ENCODE measurements around the gene EDA.
A peak's percentile ranks its signal among the peaks of the same experiment; 100 is the strongest.
"Not testable (repeated sequence)": the region's sequence is repeated elsewhere in the genome, so short reads cannot be mapped to it uniquely, and the experiment has no call there.

EDA gene

DNA sequence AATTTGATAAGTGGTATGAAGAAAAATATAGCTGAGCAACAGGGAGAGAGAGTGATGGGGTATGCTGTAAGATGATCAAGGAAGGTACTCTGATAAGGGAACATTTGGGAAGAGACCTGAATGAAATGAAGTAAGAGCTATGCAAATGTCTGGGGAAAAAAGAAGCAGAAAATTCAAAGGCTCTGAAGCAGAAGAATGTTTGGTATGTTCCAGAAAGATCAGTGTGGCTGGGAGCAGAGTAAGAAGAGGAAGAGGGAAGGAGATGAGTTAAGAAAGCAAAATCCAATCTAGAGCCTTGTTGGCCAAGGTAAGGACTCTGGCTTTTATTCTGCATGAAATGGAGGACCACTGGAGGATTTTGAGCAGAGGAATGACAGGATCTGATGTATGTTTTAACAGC, 343.8 kb downstream of the EDA start:
- no peak for DNase-seq (ENCODE audit: low spot score)

DNA sequence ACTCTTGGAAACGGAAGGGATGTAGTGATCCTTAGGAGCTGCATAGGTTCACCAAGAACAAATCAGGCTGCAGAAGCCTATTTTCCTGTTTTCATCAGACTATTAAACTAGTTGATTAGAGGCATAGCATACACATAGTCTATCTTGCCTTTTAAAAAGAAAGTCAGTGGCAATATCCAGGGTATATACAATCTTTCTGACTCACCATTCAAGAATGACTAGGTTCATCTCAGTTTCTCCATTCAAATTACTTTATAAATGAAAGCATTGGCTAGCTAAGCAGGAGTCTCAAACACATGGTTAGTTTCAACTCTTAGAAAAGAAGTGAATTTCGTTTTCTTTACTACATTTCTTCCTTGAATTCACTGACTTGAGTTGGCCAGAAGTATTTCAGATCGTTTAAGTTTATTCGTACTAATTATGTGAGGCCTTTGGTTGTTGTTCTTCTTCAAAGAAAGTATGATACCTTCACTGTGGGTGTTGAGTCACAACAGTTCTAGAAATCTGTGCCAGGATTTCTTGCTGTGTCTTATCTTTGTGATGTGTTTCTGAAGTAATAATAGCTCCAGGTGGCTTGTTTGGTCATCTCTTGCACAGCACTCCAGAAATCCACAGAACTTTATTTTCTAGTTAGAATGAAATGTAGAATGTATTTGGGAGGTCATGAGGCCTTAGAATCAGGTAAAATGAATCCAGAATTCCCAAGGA, 345.6 kb downstream of the EDA start:
- no peak for DNase-seq (ENCODE audit: low spot score)

DNA sequence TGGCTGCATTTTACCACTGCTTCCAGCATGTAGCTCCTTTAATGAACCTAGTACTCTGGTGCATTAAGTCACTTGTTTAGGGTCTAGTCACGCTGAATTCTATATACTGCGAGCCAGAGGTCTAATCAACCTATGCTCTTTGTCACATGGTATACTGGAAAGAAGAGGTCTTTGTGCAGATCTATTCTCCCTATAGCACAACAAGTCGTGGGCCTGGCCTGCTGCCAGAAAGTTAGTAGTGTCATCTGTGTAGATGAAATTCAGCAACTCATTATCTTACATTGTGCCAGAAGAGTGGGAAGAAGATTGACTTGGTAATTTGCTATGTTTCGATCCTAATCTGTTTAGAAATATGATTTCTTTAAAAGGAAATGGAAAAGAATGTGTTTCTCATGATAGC, 353.0 kb downstream of the EDA start:
- no peak for DNase-seq (ENCODE audit: low spot score)

DNA sequence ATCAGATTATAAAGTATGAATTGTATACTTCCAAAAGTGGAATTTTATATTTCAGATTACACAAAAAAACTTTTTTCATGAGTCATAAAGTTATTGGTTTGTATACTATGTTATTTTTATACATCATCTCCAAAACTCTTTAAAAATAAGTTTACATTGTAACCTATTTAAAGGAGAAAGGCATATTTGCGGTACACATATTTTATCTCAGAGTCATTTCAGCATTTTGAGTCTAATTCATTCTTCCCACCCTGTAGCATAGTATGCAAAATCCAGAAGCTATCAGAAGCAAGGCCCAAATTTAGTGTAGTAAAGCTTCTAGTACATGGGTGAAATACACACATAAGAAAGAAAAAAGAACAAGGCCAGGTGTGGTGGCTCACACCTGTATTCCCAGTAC, 353.5 kb downstream of the EDA start:
- DNase-seq (ENCODE audit: low spot score), result no peak

DNA sequence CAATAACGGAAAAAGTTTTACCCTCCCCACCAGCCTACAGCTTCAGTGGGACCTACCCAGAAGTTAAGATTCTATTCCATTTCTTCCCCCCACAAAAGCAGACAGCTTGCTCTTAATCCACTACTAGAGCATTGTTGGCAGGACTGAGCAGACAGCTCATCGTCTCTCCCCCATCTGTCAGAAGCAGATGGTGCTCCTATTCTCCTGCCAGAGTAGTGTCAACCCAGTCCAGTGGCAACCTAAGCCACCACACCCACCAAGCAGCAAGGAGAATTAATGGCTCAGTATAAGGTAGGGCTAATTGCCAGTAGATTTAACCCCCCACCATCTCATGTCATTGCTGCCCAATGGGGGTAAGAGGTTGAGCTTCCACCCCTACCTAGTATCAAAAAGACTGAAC, 371.8 kb downstream of the EDA start:
- DNase-seq (ENCODE audit: low spot score), result no peak

DNA sequence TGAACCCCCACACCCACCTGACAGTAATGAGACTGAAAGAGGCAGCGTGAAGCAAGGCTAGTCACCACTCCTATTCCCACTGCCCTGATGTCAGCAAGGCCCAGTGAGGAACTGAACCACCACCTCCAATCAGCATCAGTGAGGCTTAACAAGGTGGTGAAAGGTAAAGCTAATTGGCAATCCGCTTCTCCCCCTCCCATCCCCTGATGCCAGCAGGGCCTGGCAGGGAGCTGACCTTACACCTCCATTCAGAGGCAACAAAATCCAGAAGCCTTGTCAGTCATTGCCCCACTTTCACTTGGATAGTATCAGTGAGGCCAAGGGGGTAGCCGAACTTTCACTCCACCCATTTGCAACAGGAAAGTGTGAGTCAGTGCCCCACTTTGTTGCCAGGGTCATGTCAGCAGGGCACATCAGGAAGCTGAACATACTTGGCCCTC, 373.1 kb downstream of the EDA start:
- DNase-seq (ENCODE audit: low spot score), result peak; percentile 0

DNA sequence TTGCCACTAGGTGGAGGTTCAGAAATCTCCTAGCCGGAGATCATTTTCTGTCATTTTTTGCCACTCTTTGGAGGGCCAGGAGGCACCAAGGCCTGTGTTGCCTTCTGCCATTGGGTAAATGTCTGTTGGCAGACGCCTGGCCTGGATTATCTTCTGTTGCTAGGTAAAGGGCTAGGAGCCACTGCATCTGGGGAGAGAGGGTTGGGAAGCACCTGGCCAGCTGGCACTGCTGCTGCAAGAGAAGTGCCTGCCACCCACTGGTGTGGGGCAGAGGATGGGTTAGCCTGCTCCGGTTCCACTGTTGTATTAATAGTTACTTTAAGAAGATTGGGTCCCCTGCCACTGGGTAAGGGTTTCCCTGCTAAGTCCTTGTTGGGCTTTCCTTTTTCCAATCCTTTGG, 375.8 kb downstream of the EDA start:
- no peak for DNase-seq (ENCODE audit: low spot score)

DNA sequence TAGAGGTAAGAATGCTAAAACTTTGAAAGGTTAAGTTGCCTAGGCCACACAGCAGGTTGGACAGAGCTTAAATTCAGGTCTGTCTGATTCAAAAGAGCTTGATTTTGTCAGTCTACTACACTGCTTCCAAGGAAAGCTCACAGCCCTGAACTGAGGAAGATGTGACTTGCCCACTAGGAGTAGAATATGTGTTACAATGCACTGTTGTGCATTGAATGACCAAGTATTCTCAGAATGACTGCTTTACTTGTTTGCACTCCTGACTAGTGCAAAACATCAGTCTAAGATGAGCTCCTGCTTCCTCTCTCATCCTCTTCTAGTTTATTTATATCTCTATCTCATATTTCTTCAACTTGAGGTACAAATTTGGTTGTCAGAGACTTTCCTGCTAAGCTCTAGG, 377.6 kb downstream of the EDA start:
- no peak for DNase-seq (ENCODE audit: low spot score)

DNA sequence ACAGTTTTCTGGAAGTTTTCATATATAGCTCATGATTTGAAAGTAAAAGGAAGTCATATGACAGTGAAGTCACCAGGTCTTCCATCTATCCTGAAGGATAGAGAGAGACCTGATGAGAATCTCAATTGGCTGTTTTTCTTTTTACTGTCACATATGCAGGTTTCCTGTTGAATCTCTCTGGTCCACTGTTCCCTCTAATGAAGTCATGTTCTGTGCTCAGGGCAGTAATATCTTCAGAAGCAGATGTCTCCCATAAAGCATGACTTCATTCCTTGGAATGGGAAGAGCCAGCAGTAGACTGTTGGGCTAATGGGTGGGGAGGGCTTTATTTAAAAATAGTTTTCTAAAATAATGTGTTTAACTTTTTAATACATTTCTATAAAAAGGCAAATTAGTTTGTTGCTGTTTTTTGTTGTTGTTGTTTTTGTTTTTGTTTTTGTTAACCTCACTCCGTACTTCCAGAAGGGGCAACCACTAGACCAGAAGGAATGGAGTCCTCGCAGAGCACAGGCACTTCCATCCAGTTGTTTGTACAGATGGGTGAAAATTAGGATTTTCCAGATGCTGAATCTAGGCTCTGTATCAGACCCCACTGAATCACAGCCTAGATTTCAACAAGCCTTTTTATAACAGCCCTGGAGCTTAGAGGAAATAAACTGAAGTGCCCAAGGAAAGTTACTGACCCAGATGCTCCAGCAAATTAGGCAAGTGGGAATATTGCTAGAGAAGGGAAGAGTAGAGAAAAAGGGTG, 379.6 kb downstream of the EDA start:
- no peak for DNase-seq (ENCODE audit: low spot score)

DNA sequence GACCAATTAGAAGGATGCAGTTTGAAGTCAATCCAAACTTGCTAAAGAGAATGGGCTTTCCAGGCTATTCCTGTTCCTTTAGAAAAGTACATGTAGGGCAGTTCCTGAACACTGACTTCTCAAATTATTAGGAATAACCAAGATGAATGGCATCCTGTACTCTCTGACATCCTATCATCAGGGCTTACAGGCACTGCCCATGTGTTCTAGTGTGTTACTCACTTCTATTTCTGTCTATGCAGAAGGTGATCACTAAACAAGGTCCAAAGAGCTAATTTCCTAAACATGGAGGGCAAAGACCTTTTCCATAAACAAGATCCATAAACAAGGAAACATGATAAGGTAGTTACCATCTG, 380.2 kb downstream of the EDA start:
- no peak for DNase-seq (ENCODE audit: low spot score)

DNA sequence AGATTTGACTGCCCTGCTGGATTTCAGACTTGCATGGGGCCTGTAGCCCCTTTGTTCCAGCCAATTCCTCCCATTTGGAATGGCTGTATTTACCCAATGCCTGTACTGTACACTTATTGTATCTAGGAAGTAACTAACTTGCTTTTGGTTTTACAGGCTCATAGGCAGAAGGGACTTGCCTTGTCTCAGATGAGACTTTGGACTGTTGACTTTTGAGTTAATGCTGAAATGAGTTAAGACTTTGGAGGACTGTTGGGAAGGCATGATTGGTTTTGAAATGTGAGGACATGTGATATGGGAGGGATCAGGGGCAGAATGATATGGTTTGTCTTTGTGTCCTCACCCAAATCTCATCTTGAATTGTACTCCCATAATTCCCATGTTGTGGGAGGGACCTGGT, 382.4 kb downstream of the EDA start:
- not testable (repeated sequence) for DNase-seq (ENCODE audit: low spot score)

DNA sequence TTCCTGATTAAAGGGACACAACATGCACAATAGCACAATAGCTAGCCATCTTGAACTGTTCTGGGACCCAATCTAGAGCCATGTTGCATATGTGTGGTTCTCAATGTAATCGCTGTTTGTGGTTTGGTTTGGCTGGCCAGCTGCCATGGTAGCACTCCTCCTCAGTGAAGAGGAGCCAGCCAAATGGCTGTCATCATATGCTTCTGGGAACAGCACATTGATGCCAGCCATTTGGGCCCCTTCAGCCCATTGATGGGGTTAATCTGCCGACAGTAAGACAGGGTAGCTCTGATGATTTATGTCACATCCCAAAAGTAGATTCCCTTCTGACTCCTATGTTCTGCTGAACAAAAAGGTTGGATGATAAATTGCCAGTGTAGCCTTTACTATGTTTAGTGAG, 385.4 kb downstream of the EDA start:
- DNase-seq (ENCODE audit: low spot score), result no peak

DNA sequence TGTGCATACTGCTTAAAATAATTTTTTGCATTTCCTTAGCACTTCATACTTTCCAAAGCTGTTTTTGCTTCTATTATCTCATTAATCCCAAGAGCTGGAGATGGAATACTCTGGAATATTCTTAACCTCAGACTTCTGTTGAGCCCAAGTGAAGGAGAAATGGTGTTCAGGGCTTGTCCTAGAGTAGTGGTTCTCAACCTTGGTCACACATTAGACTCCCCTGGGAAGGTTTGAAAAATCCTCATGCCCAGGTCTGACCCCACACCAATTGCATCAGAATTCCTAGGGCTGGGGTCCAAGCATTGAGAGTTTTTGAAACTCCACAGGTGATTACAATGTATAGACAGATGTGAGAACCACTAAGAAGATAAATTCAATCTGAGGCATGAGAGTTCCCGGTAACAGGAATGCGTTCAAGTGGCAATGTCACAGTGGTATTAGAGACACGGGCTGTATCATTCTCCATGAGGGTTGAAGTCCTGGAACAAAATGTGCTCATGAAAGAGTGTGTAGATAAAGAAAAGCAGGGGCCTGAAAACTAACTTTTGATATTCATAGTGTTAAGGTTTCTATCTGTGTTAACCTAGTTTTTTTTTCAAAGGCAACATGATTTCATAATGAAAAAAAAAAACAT, 385.9 kb downstream of the EDA start:
- no peak for DNase-seq (ENCODE audit: low spot score)

DNA sequence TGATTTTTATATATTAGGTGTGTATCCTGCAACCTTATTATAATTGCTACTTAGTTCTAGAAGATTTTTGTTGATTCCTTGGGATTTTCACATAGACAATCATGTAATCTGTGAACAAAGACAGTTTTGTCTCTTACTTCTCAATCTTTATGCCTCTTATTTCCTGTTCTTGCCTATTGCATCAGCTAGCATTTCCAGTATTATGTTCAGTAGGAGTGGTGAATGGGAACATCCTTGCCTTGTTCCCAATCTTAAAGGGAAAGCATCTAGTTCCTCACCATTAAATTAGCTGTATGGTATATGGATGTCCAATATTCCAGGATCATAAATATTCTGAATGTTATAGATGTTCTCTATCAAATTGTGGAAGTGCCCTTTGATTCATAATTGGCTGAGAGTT, 392.0 kb downstream of the EDA start:
- no peak for DNase-seq (ENCODE audit: low spot score)

DNA sequence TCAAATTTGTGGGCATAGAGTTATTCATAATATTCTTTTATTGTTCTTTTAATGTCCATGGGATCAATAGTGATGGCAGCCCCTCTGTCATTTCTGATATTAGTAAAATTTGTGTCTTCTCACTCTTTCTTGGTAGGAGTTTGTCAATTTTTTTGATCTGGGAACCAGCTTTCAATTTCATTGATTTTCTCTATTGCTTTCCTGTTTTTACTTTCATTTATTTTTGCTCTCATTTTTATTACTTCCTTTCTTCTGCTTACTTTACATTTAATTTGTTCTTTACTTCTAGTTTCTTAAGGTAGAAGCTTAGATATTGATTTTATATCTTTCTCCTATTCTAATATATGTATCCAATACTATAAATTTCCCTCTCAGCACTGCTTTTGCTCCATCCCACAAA, 393.1 kb downstream of the EDA start:
- DNase-seq (ENCODE audit: low spot score), result no peak

DNA sequence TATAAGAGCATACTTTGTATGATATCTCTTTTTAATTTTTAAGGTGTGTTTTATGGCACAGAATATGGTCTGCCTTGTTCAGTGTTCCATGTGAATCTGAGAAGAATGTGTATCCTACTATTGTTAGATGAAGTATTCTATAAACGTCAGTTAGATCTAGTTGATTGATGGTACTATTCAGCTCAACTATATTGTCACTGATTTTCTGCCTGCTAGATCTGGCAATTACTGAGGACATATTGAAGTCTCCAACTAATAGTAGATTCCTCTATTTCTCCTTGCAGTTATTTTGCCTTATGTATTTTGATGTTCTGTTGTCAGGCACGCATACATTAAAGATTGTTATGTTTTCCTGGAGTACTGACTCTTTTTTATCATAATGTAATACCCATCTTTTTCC, 394.1 kb downstream of the EDA start:
- no peak for DNase-seq (ENCODE audit: low spot score)

DNA sequence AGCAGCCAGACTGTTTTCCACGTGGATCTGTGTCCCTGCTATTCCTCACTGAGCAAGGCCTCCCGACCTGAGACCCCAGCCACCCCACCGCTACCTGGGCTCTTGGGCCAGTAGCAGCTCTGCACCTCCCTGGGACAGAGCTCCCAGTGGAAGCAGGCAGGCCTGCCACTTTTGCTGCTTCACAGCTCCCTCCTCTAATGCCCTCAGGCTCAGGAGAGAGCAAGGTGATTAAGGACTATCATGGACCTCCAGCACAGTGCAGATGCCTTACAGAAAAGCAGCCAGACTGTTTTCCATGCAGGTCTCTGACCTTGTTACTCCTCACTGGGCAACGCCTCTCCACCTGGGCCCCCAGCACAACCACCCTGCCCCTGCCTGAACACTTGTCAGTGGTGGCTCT, 396.8 kb downstream of the EDA start:
- DNase-seq (ENCODE audit: low spot score), result no peak

DNA sequence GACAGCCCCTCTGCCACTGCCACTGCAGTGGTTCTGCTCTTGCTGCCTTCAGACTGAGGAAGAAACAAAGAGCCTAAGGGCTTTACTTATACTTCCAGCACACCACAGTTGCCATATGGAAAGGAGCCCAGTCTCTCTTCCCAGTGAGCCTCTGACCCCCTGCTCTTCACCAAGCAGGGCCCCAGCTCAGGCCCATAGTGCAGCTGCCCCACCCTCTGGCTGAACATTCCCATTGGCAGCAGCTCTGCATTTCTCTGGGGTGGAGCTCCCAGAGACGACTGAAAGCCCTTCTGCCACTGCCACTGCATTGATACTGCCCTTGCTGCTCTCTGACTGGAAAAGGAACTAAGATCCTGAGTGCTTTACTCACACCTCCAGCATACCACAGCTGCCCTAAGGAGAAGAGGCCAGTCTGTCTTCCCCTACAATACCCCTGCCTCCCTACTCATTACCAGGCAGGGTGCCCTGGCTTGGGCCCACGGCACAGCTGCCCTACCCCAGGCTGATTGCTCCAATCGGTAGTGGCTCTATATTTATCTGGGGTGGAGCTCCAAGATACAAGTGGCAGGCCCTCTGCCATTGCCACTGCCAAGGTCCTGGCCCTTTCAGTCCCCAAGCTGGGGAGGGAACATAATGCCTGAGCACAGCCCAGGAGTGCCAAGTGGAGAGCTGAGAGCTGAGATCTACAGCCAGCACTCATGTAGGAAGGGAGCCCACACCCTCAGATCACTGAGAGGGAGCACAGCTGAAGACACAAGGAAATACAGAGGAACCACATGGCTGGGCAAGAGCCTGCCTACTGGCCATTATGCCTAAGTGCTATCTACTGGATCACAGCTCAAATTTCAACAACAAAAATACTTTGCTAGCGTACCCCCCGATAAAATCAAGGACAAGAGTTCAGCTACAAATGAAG, 397.8 kb downstream of the EDA start:
- DNase-seq (ENCODE audit: low spot score), result no peak

DNA sequence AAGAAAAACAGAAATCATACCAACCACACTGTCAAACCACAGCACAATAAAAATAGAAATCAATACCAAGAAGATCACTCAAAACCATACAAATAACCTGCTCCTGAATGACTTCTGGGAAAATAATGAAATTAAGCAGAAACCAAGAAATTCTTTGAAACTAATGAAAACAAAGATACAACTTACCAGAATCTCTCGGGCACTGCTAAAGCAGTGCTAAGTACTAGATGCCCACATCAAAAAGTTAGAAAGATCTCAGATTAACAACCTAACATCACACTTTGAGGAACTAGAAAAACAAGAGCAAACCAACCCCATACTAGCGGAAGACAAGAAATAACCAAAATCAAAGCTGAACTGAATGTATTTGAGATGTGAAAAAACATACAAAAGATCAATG, 400.6 kb downstream of the EDA start:
- peak; percentile 18 for DNase-seq (ENCODE audit: low spot score)

DNA sequence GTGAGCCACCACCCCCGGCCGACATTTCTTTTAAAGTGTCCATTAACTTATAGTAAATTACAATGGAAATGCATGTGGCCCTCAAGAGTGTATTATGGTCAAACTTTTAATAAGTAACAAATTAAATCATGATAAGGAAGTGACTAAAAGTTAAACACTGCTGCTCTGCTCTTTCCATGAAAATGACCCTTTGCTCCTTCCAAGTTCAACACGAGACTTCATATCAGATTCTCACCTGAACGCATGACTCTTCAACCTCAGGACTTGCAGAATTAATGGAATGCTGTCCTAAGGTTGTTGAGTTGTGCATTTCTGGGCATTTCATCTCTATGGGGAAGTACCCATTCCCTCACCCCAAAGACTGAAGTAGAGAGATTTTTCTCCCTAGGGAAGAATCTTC, 406.7 kb downstream of the EDA start:
- no peak for DNase-seq (ENCODE audit: low spot score)

DNA sequence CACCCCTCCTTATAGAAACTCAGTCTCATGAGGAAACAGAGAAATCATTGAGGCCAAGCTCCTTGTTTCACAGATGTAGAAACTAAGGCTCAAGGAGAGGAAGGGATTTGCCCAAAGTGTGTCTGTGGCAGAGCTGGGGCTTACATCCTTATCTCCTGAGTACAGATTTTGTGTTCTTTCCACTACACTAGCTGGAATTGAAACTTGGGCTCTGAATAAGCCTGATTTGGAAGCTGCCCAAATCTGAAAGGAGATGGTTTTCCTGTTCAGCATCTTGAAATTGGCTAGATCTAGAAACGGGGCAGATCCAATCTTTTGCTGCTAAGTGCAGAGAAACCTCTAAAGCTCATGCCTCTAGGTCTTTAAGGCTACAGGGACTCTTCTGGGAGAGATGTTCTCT, 409.6 kb downstream of the EDA start:
- DNase-seq (ENCODE audit: low spot score), result no peak

DNA sequence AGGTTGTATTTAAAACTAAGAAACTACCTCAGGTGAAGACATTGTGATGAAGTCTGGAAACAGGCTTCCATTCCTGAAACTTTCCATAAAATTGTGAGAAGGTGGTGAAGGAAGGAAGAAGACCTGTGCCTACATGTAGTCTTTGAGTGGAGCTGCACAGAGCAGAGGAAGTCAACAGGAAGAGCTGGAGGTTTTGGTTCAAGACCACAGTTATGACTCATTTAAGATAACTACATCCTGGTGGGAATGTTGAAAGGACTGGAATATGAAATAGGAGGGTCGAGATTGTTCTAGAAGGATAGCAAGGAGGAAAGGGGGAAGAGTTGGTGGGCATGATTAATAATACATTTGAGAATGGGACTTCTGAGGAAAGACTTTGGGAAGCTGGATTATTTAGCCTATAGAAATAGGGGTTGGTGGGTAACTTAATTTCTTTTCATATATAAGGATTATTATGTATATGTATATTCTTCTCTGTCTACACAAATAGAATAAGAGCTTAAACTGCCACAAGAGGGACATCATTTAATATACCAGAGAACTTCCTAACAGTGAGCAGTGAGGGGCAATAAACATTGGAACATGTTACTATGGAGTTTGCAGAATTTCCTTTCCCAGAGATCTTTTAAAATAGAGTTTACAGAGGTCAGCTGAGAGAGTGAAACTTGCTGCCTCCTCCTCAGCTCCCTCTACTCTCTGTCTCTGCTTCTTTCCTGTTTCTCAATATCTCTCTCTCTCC, 410.4 kb downstream of the EDA start:
- DNase-seq (ENCODE audit: low spot score), result no peak

All from CD4-positive, alpha-beta T cell treated with Interleukin-15 for 4 hours (primary cell).